IMR-90 (cell line): ENCODE results near the gene DTNA. TPM values are rescaled to one million over a fixed set of nuclear protein-coding genes. Genes with fewer than 3 reads are reported as not detected.

ENCODE experiments used
- ATAC-seq: fragments of 200-7000 bp; cut with Tn5 transposase; 2 replicates; pipeline ENCODE4 v1.9.1; 2020; ENCODE audit warnings: low read depth, mild to moderate bottlenecking, moderate library complexity
- BruUV-seq: library from RNA; stranded (reverse); fragments of 400-500 nt; replicated peaks from 2 replicates; lab custom pipeline; 2021; lab: Mats Ljungman, UMichigan
- CTCF ChIA-PET: fragments of 300-600 bp; formaldehyde crosslinking; extraction: SDS; loops from one replicate; lab custom pipeline; 2021; ENCODE audit warnings: antibody characterized with exemption; lab: Yijun Ruan, JAX
- POLR2A ChIA-PET: fragments of 300-600 bp; sonication (Branson Sonifier 250); formaldehyde crosslinking; loops from one replicate; lab custom pipeline; 2022; ENCODE audit warnings: antibody characterized with exemption; ENCODE audit not compliant: unreplicated experiment; lab: Charles Lee
- DNase-seq: peaks from one replicate; pipeline ENCODE4 v3.0.0; 2013
- H2AFZ ChIP-seq: replicated peaks from 2 replicates; pipeline ENCODE3; 2013; ENCODE audit warnings: low read length, mild to moderate bottlenecking; ENCODE audit not compliant: poor library complexity
- H2AK5ac ChIP-seq: 2 replicates; pipeline ENCODE4 v1.6.1; 2013; ENCODE audit warnings: low read depth, low read length, inconsistent platforms
- H2AK9ac ChIP-seq: replicated peaks from 2 replicates; pipeline ENCODE3; 2013; ENCODE audit warnings: mild to moderate bottlenecking, low read depth, low read length, moderate library complexity; ENCODE audit not compliant: poor library complexity
- H2BK120ac ChIP-seq: 2 replicates; pipeline ENCODE4 v1.6.1; 2013; ENCODE audit warnings: low read depth, low read length, inconsistent platforms
- H2BK15ac ChIP-seq: 3 replicates; pipeline ENCODE4 v1.6.1; 2013; ENCODE audit warnings: low read depth, low read length, inconsistent platforms
- H2BK20ac ChIP-seq: 2 replicates; pipeline ENCODE4 v1.6.1; 2013; ENCODE audit warnings: low read depth, mild to moderate bottlenecking, inconsistent platforms, low read length, moderate library complexity
- H2BK5ac ChIP-seq: 2 replicates; pipeline ENCODE4 v1.6.1; 2013; ENCODE audit warnings: mild to moderate bottlenecking, low read depth, low read length, inconsistent platforms; ENCODE audit not compliant: poor library complexity, severe bottlenecking
- H3K14ac ChIP-seq: replicated peaks from 2 replicates; pipeline ENCODE4 v1.6.1; 2013; ENCODE audit warnings: low read depth, low read length, inconsistent platforms
- H3K18ac ChIP-seq: 2 replicates; pipeline ENCODE4 v1.6.1; 2013; ENCODE audit warnings: low read depth, low read length, control low read depth
- H3K23ac ChIP-seq: 2 replicates; pipeline ENCODE4 v1.6.1; 2013; ENCODE audit warnings: low read depth, low read length, inconsistent platforms
- H3K27ac ChIP-seq: 2 replicates; pipeline ENCODE4 v1.5.1; 2013; ENCODE audit warnings: mild to moderate bottlenecking, control low read depth, low read length; ENCODE audit not compliant: insufficient read depth
- H3K27me3 ChIP-seq: 2 replicates; pipeline ENCODE4 v1.6.1; 2013; ENCODE audit warnings: low read length; ENCODE audit not compliant: control insufficient read depth, insufficient read depth
- H3K36me3 ChIP-seq: 2 replicates; pipeline ENCODE4 v1.6.1; 2013; ENCODE audit warnings: low read length, mixed read lengths; ENCODE audit not compliant: control insufficient read depth, insufficient read depth
- H3K4ac ChIP-seq: 2 replicates; pipeline ENCODE4 v1.6.1; 2013; ENCODE audit warnings: low read depth, low read length, inconsistent platforms
- H3K4me1 ChIP-seq: 2 replicates; pipeline ENCODE4 v1.6.1; 2013; ENCODE audit warnings: low read length, mixed read lengths; ENCODE audit not compliant: control insufficient read depth, insufficient read depth
- H3K4me2 ChIP-seq: 2 replicates; pipeline ENCODE4 v1.6.1; 2013; ENCODE audit warnings: low read depth, mild to moderate bottlenecking, control low read depth, low read length, moderate library complexity
- H3K4me3 ChIP-seq: 2 replicates; pipeline ENCODE4 v1.5.1; 2013; ENCODE audit warnings: low read depth, mild to moderate bottlenecking, control low read depth, low read length, moderate library complexity; ENCODE audit not compliant: insufficient read depth
- H3K56ac ChIP-seq: 2 replicates; pipeline ENCODE4 v1.6.1; 2013; ENCODE audit warnings: low read length, inconsistent platforms; ENCODE audit not compliant: insufficient read depth; ENCODE audit errors: extremely low read depth
- H3K79me1 ChIP-seq, 2 experiments: 2 replicates each; pipeline ENCODE4 v1.6.1; 2013; ENCODE audit warnings: low read length in 2 of 2, inconsistent platforms in 1 of 2, low read depth in 1 of 2
- H3K9ac ChIP-seq: 2 replicates; pipeline ENCODE4 v1.6.1; 2013; ENCODE audit warnings: low read depth, low read length, control low read depth
- H3K9me1 ChIP-seq: 2 replicates; pipeline ENCODE4 v1.6.1; 2013; ENCODE audit warnings: low read length, inconsistent platforms; ENCODE audit not compliant: insufficient read depth
- H3K9me3 ChIP-seq: 2 replicates; pipeline ENCODE4 v1.6.1; 2013; ENCODE audit warnings: low read length; ENCODE audit not compliant: control insufficient read depth, insufficient read depth
- H4K20me1 ChIP-seq: 2 replicates; pipeline ENCODE4 v1.6.1; 2013; ENCODE audit warnings: low read length, inconsistent platforms; ENCODE audit not compliant: insufficient read depth
- H4K5ac ChIP-seq: 2 replicates; pipeline ENCODE4 v1.6.1; 2013; ENCODE audit warnings: mild to moderate bottlenecking, low read depth, low read length, control low read depth
- H4K8ac ChIP-seq, 2 experiments: 2 replicates each; pipeline ENCODE4 v1.6.1; 2013; ENCODE audit warnings: low read depth in 2 of 2, low read length in 2 of 2, control low read depth in 1 of 2, inconsistent platforms in 1 of 2
- H4K91ac ChIP-seq: 2 replicates; pipeline ENCODE4 v1.6.1; 2013; ENCODE audit warnings: low read depth, low read length, inconsistent platforms; ENCODE audit not compliant: insufficient read depth
- MAZ ChIP-seq: IDR thresholded peaks from 2 replicates; pipeline ENCODE4 v1.6.1; 2012; ENCODE audit warnings: low read depth, mild to moderate bottlenecking, low read length, improper control_type of control experiment, moderate library complexity, borderline replicate concordance
- RFX5 ChIP-seq: IDR thresholded peaks from 2 replicates; pipeline ENCODE4 v1.8.0; 2012; ENCODE audit warnings: low read depth, mild to moderate bottlenecking, low read length, moderate library complexity
- SMC3 ChIP-seq: fragments of 150-350 bp; IDR thresholded peaks from 2 replicates; pipeline ENCODE4 v1.6.1; 2016; ENCODE audit warnings: low read depth, mild to moderate bottlenecking, antibody characterized with exemption, low read length, moderate library complexity
- WGBS, 2 experiments: methylation state at CpG; one replicate each; pipeline versions ENCODE4 v1.1.5 to v1.1.7; 2013; ENCODE audit warnings: missing lambda C conversion rate in 2 of 2; ENCODE audit not compliant: insufficient read length in 1 of 2; ENCODE audit errors: extremely low coverage in 2 of 2; 5-methylcytosine and 5-hydroxymethylcytosine counted together
- dilution Hi-C: fragments of 300-500 bp; cut with HindIII; formaldehyde crosslinking; loops from one replicate; pipeline ENCODE4 v1.14.3; 2018; ENCODE audit warnings: low sequenced_read_pairs; ENCODE audit not compliant: unreplicated experiment
- in situ Hi-C: fragments of 300-500 bp; cut with MboI; formaldehyde crosslinking; loops from 3 replicates; pipeline ENCODE4 v1.14.3; 2019; ENCODE audit warnings: low sequenced_read_pairs, inconsistent platforms, mixed read lengths
- intact Hi-C: fragments of 100-400 bp; cut with micrococcal nuclease; formaldehyde crosslinking; loops from 2 replicates; pipeline ENCODE4 v1.10.0; 2022
- polyA plus RNA-seq, 3 experiments: library from polyadenylated mRNA; depleted of rRNA; stranded (reverse); fragments of >200 nt; gene quantifications; 2 replicates each; pipeline ENCODE4 v1.2.3, GENCODE V29; 2012; ENCODE audit warnings: low replicate concordance in 1 of 3
- total RNA-seq: library from RNA; depleted of rRNA; stranded (reverse); fragments of >200 nt; gene quantifications from 2 replicates; pipeline ENCODE4 v1.2.3, GENCODE V29; 2012

The DTNA gene
- total and polyA plus RNA-seq, 2 of the 4 experiments (the other 2 are of a cell fraction) = 9.5 to 10.8 TPM

DNA sequence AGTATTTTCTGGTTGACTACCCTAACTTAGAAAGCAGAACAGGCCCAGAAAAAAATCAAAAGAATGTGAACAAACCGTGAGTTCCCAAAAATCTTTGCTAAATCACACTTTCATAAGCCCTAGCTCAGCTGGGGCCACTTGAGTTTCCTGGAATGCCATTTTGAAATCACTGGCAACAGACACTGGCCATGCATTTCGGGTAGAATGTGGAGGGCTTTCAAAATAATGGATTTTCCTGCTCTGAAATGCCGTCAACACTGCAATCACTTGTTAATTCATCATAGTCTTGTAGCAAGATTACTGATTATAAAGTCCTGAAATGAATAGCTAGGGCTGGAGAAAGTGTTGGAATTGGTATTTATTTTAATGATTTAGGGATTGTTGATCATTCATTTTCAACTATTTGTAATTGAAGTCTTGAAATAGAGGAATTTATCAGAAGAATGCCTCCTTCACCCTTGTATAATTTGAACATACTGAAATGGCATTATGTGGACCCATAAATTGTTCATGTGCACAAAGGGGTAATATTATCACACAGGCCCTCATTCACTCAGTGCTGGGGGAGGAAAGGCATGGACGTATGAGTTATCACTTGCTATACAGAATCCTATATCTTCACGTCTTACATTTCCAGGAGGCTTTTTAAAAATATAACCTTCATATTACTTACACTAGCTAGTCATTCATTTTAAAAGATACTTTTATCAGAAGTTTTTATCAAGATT lies 134.8 kb downstream of the DTNA start:
- H3K9ac ChIP-seq = no peak overlapping the region
- no peak overlapping the region for H2BK20ac ChIP-seq
- H2BK5ac ChIP-seq = no peak overlapping the region
- H3K4ac ChIP-seq = no peak overlapping the region
- no peak overlapping the region for H4K8ac ChIP-seq
- intact Hi-C loops (no loop called here), in situ Hi-C loops (no loop called here), dilution Hi-C loops (no loop called here)
- no peak overlapping the region for H3K27ac ChIP-seq
- no peak overlapping the region for H2AK5ac ChIP-seq
- DNase-seq = no peak
- H2BK120ac ChIP-seq = no peak overlapping the region
- H3K36me3 ChIP-seq = no peaks in the 10 kb centered on the region
- no peaks in the 10 kb centered on the region for H3K27me3 ChIP-seq
- H4K20me1 ChIP-seq = no peaks in the 10 kb centered on the region
- BruUV-seq = no TSS peak
- no CpG with 5 or more reads among the region's 5 CpGs for WGBS, 2 experiments
- H3K4me1 ChIP-seq = no peaks in the 10 kb centered on the region
- H2AFZ ChIP-seq = no peak overlapping the region
- H3K56ac ChIP-seq = no peak overlapping the region
- no peak overlapping the region for H3K18ac ChIP-seq
- H4K91ac ChIP-seq = no peak overlapping the region
- no peak overlapping the region for H3K14ac ChIP-seq
- ChIA-PET CTCF (interaction anchor here (0.6 kb wide), 1 partner anchor 19 kb away, joined by 3 read pairs; no protein-coding TSS in a partner anchor), POLR2A (no interaction called here)
- no peak for ATAC-seq
- no peaks in the 10 kb centered on the region for H3K9me1 ChIP-seq
- H3K4me2 ChIP-seq = no peak overlapping the region
- no peak overlapping the region for H2BK15ac ChIP-seq
- H3K4me3 ChIP-seq = no peak overlapping the region
- H3K79me1 ChIP-seq = no peaks in the 10 kb centered on the region
- no peak overlapping the region for H3K23ac ChIP-seq
- TF ChIP-seq RFX5 (no peak), MAZ (no peak), SMC3 (no peak)
- no peak overlapping the region for H4K5ac ChIP-seq
- H3K9me3 ChIP-seq = no peaks in the 10 kb centered on the region
- no peak overlapping the region for H2AK9ac ChIP-seq
